GM21786 (cell line): Measurements from ENCODE around the gene GHITM.

ENCODE experiments used
- ATAC-seq: cut with Tn5 transposase; IDR thresholded peaks from one replicate; pipeline ENCODE4 v1.9.1; 2021; ENCODE audit not compliant: unreplicated experiment

Gene GHITM

DNA sequence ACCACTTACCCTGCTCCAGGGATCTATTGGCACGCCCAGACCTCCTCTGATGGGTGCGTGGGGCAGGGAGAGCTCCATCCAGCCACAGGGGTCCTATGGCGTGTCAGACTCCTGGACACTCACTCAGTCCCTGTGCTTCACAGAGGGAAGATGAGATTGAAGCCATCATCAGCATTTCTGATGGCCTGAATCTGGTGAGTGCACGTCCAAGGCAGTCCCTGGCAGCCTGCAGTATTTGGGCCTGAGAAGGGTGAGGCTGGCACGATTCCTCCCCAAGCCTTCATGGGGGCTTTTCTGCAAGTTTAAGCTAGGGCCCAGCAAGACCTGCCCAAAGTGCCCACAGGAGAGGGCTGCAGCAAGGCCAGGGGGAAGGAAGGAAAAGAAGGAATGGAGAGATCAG lies 58.3 kb downstream of the GHITM start:
- no peak for ATAC-seq

DNA sequence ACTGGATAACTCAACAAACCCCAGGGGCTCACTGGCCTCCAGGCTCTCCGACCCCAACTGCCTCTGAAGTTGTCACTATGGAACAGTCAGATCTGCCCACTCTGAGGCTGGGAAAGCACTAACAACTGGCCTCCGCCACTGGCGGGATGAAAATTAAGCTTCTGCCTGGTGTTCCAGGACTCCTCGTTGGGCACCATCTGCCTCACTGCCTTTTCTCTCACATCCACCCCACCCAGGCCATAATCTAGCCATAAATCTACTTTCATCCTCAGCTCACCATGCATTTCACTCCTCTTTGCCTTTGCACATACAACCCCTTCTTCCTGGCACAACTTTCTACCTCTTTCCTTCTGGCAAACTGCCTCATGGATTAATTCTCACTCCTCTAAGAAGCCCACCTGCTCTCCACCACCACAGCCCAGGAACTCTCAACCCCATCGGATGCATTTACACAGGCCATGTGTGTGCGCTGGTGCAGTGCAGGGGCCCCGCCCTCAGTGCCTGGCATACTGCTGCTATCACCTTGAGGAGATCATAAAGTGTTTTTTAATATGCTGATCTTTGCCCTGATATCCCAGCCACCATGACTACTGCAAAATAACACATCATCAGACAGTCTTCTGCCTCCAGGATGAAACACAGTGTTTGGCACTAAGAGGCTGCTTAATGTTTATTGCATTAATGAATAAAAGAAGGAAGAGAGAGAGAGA lies 59.1 kb downstream of the GHITM start:
- no peak for ATAC-seq

DNA sequence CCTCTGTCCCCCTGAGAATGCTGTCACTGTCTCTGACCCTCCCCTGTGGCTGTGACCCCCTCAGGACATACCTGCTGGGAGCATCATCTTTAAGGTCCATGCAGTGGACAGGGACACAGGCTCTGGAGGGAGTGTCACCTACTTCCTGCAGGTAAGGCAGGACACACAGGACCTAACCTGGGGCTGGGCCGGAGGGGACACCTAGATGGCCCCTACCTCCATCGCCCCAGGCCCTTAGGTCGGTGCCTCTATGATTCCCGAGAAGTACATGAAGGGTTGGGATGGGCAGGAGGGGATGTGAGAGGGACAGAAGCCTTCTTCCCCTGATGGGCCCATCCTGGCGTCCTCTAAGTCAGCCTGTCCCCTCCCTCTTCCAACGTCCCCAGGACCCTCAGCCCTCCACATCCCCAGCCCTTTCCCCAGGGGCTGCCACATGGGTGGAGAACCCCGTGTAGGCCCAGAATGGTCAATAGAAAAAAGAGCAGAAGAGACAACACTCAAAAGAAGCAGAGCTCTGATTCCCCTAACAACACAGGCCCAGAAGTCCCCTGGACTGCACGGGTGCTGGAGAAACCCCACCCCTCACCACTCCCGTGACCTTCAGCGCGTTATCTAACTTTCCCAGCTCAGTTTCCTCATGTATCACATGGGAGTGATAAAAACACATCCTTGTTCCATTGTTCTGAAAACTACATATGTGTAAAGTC lies 61.4 kb downstream of the GHITM start:
- ATAC-seq, result no peak

DNA sequence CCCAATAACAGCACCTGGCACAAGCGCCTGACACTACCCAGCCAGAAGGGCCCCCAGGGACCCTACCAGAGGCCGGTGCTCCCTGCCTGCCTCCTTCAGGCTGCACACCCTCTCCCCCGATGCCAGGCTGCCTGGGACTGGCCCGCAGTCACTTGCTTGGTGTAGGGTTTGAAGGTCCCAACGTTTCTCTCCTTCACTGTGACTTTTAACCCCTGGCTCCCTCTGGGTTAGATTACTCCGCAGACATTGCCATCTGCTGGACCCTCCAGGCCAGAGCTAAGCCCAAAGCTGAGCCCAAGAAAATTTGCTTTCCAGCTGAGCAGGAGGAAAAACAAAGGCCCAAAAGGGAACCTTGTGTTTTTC lies 61.9 kb downstream of the GHITM start:
- no peak for ATAC-seq

DNA sequence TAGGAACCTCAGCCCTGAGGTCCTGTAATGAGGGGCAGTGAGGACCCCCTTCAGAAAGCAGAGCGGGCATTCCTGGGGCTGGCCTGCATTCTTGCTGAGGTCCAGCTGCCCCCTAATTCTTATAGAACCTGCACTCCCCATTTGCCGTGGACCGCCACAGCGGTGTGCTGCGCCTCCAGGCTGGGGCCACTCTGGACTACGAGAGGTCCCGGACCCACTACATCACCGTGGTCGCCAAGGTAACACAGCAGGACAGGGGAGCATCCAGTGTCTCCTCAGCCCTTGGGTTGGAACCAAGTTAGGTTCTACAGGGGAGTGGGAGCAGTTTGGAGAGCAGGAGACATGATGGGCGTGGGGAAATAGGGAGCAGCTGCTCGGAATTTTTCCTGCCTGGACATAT lies 62.4 kb downstream of the GHITM start:
- no peak for ATAC-seq

DNA sequence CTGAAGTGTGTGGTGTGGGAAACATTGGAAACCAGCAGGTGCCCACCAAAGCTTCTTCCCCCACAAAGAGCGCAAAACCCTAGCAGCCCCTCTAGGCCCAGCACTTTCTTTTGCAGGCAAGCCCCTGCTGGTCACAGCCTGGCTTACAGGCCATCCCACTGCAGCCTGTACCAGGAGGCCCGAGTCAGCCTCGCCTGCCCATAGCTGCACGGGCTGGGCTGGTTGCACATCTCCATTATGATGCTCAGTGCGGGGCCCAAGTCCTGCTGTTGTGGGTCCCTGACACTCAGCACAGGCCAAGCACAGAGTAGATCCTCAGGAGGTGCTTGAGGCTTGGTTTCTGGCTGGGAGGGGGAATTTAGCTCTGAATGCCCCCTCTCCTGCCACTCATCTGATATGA lies 63.0 kb downstream of the GHITM start:
- ATAC-seq, result no peak
